Activated effector memory CD4-positive, alpha-beta T cell treated with Interleukin-2 at 50 U/mL for 16 hours (primary cell): Measurements from ENCODE around the gene PRLR.
"Not testable (repeated sequence)": the region's sequence is repeated elsewhere in the genome, so short reads cannot be mapped to it uniquely, and the experiment has no call there.

ENCODE experiments used
- DNase-seq: peaks from one replicate; pipeline ENCODE4 v3.0.0-alpha.2; 2020

Gene PRLR

DNA sequence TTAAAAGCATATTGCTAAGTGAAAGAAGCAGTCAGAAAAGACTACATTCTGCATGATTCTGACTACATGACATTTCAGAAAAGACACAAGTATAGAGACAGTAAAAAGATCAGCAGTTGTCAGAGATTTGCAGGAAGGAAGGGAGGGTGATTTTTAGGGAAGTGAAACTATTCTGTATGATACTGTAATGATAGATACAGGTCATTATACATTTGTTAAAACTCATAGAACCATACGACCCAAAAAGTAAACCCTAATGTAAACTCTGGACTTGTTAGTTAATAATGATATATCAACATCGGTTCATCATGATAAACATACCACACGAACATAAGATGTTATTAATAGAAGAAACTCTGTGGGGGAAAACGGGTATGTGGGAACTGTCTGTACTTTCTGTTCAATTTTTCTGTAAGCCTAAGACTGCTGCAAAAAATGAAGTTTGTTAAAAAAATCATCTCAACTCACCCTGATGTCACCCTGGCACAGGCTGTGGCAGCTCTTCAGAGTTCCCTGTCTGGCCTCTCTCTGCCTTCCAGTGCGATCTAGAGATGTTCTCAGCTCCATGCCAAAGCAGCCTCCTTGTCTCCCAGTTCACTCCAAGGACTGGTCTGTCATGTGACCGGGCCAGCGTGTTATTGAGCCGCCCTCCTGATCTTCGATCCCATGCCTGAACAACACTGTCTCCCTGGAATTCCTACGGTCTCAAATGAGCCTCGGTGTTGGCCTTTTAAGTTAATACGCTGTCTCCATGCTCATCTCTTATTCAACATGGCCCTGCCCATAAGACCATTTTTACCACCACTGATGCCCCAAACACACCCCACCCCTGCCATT, 35.4 kb downstream of the PRLR start:
- no peak for DNase-seq

DNA sequence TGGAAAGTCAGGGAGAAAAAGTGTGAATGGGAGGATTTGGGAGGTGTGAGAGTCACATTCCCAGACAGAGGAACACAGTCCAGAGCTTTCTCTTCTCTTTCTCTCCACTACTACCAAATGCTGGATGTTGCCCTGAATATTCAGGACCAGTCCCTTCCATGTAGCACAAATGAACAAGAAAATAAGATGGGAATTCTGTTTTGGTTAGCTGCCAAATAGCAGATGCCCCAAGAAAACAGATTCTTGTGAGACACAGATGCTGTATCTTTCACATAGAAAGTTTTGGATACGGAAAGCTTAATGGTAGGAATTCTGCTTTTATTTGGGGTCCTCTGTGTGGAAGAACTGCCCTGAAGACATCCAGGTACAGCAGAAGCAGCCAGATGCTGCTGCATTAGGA, 37.8 kb downstream of the PRLR start:
- DNase-seq = no peak

- DNase-seq = not testable (repeated sequence)
Measured at GRCh38 chr5:35189801-35190200, 40.5 kb downstream of the PRLR start.

GRCh38 chr5:35188031-35188457, 42.2 kb downstream of the PRLR start:
- no peak for DNase-seq

- DNase-seq = not testable (repeated sequence)
Measured at GRCh38 chr5:35187621-35188020, 42.7 kb downstream of the PRLR start.

GRCh38 chr5:35186749-35187148, 43.5 kb downstream of the PRLR start:
- no peak for DNase-seq

DNA sequence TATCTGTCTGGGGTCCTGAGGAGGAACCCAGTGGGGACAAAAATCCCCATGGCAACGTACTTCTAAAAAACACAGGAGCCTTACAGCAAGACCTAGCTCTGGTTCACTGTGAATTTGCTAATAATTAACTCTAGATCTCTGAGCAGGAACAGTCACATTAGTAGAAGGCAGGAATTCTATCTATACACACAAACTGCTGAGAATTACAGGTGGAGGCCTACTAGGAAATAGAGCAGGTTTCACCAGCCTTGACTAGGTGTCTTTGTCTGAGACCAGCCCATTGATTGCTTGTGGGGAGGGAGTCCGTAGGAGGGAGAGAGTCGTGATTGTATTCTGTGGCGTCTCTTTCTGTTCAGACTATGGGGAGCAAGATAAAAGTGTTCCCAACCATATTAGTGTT, 44.8 kb downstream of the PRLR start:
- no peak for DNase-seq

- DNase-seq = no peak
Measured at GRCh38 chr5:35183556-35183955, 46.7 kb downstream of the PRLR start.

DNA sequence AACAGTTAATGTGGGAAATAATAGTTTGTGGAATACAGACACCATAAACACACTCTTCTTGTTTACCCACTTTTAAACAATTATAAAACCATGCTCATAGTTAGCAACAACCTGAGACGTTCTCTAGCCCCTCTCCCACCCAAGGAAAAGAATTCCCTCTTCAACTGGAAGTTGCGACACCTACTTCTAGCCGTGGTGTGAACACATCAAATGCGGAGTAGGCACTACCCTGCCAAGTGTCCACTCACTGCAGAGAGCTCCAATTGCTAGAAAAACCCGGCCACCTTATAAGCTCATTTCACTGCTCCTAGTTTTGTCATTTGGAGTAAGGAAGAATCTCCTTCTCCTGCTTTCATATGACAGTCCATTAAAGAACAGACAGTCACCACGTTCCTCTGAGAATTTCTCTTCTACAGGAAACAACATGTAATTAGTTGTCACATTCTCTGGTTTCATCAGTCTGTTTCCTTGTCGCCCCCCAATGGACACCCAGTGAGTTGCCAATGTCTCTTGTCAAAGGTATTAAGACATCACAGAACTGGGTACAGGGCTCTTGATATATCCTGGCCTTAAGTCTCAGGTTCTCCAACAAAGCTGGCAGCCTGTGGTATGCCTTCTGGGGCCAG, 47.3 kb downstream of the PRLR start:
- no peak for DNase-seq

- no peak for DNase-seq
Measured at GRCh38 chr5:35182486-35182885, 47.8 kb downstream of the PRLR start.

DNA sequence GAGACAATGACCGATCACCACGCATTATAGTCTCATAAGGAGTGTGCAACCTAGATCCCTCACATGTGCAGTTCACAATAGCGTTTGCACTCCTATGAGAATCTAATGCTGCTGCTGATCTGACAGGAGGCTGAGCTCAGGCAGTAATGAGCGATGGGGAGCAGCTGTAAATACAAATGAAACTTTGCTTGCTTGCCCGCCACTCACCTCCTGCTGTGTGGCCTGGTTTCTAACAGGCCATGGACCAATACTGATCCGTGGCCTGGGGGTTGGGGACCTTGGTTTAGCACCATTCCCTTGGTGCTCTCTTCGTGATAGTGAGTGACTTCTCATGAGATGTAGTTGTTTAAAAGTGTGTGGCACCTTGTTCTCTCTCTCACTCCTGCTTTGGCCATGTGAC, 50.2 kb downstream of the PRLR start:
- DNase-seq = no peak

GRCh38 chr5:35177783-35178182, 52.5 kb downstream of the PRLR start:
- DNase-seq = no peak

- DNase-seq = no peak
Measured at GRCh38 chr5:35172533-35172932, 57.8 kb downstream of the PRLR start.

- no peak for DNase-seq
Measured at GRCh38 chr5:35171991-35172390, 58.3 kb downstream of the PRLR start.

DNA sequence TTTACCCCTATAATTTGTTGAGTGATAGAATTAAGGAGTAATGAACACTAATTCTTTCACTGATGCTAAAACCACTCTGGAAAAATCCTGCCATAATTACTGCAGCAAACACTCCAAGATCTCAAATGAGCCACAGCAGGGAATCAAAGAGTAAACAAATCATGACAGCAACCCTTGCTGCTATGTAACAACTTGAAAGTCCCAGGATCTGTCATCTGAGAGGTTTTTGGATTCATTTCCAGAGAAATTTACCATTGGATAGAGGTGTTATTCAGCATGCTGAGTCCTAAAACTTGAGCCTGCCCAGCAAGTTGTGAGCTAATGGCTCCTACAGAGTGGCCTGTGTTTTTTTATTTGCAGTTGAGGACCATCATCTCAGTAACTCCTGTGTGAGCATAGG, 59.2 kb downstream of the PRLR start:
- no peak for DNase-seq

- DNase-seq = no peak
Measured at GRCh38 chr5:35166043-35166442, 64.2 kb downstream of the PRLR start.

DNA sequence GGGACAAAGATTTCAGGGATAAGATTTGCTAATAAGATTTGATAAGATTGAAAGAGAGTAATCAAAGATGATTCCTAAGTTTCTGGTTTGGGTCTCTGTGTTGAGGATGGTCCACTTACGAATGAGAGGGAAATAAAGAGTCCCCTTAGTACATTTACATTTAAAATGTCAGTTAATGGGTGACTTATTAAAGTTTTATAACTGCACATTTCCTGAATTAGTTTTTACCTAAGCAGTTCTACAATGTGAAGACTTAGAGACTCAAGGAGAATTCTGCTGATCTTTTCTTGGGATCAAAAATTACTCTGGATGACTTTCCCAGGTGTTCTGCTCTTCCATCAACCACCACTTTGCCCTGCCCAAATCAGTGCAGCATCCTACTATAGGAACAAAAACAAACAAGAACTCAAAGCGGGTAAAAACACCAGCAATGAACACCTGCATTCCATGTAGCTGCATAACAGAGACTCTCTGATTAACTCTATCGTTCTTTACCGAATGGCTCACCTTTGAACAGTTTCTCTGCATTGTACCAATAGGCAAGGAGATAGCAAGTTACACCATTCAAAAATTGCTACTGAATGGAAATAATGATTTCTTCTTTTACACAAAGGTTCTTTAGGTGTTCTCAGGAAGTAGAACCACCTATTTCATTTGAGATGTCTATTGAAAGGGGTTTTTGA, 65.3 kb downstream of the PRLR start:
- DNase-seq = no peak

DNA sequence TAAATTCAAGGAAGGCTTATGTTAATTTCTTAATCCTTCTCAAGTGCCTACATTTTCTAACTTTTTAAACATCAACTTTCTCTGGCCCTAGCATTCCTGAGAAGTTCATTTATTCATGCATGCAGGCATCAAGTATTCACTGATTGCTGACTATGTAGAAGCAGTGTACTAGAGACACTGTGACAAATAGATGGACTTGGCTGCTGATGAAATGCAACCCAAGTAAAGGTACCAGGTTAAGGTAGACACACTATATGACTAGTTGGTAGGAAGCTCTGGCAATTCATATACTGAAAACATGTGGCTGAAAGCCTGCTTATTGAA, 66.6 kb downstream of the PRLR start:
- no peak for DNase-seq

DNA sequence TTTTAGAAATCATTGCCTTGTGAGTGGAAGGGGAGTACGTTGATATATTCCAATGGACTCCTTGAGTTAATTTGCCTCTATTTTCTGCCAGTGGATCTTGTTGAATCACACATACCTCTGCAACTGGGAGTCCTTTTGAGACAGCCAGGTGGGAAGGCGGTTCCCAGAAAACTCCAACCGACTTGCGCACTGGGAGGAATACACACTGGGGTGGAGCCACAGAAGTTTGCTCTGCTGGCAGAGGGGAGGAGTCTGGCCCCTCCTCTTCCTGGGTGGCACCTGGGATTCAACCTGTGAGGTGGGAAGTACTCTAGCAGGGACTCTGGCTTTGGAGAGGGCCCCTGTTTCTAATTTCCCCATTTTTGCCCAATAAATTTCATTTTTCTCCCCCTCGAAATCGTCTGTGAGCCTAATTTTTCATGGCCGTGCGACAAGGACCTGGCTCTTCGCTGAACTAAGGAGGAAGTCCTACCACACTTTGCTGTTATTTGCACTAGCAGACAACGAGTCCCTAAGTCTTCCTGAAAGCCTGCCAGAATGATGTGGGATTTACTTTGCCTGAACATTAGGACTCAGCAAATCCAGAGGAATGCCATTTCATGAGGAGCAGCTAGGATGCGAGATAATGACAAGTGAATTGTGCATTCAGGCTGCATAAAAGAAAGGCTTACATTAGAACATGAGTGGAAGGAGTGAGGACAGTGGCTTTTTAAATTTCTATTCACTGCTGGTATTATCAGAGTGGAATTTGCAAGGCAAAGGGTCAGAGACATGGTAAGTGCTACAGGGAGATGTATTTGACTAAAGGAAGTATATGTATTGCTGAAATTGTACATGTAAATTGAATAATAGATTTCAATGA, 67.2 kb downstream of the PRLR start:
- DNase-seq = no peak

DNA sequence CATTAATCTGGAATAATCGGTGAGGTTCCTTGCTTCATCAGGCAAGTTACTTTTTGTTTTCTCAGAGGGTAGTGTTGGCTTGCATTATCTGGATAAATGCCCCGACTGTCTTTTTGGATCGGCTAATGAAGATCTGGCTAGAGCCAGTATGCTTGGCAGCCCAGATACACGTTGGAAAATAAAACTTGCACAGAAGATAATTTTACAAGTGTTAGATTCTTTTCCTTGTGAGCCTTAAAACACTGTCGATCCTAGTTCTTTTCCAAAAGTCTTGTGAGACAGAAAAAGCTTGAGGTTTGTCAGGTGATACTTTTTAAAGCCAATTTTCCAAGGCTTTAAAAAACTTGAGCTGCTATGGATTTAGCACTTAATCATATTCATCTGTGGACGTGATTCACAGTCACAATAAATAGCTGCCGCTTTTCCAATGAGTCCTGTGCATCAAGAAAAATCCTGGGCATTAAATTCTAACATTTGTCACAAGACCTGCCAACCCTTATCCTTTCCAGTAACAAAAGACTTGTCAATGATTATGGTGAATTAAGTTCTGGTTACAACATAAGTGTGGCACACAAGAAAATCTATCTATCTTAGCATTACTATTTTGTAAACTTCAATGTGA, 68.5 kb downstream of the PRLR start:
- DNase-seq = no peak

DNA sequence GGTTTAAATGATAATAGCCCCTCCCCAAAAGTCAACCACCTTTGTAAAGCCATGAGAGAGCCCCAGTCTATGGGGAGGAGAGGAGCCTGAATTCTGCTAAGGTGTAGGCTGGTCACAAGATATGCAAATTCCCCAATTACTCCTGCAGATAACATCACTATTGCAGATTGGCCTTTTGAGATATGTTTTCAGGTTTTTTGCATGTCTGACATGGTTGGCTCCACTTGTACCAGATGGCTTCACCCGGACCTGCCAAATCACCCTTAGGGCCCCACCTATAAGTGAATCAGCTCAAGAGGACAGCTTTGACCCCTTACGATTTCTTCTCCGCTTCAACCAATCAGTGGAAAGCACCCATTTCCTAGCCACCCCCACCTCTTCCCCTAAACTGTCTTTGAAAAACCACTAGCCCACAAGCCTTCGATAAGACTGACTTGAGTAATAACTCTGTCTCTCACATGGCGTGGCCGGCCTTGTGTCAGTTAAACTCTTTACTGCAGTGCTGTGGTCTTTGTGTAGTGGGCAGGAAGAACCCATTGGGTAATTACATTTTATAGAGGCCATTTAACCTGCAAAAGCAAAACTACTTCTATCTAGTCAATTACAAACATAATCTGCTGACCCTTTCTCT, 69.7 kb downstream of the PRLR start:
- no peak for DNase-seq

DNA sequence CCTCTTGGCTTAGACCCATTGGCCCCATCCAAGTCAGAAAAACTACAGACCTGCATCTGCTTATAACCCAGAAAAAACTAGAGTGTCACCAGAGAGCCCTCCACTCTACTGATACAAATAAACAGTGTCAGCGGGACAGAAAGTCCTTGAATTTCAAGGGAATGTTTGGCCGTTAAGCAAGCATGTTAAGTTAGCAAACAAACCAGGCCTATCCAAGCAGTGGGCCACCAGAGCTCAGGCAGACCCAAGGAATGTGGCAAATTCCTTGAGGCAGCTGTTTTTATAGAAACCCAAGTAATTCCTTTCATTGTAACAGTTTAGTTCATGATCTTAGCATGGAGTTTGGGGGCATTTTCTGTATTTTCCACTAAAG, 70.9 kb downstream of the PRLR start:
- DNase-seq = no peak
